DMS153 treated with DMSO at 0.1 percent for 48 hours (cell line): ENCODE results near the gene EAPP.
"Not testable (repeated sequence)": the region's sequence is repeated elsewhere in the genome, so short reads cannot be mapped to it uniquely, and the experiment has no call there.

ENCODE experiments used
- DNase-seq: peaks from one replicate; lab custom pipeline; 2025; ENCODE audit not compliant: unreplicated experiment; lab: John Stamatoyannopoulos, UW

Gene EAPP

GRCh38 chr14:34538871-34539406 lies 562 bp downstream of the EAPP start:
- DNase-seq = no peak

GRCh38 chr14:34538096-34538495 lies 1.4 kb downstream of the EAPP start:
- DNase-seq = not testable (repeated sequence)

GRCh38 chr14:34537677-34538009 lies 1.9 kb downstream of the EAPP start:
- no peak for DNase-seq

- DNase-seq = no peak
Measured at GRCh38 chr14:34536951-34537676, 2.4 kb downstream of the EAPP start.

- DNase-seq = no peak
Measured at GRCh38 chr14:34527591-34527990, 11.9 kb downstream of the EAPP start.

GRCh38 chr14:34524216-34524615 lies 15.3 kb downstream of the EAPP start:
- not testable (repeated sequence) for DNase-seq

- no peak for DNase-seq
Measured at GRCh38 chr14:34522496-34522895, 17.0 kb downstream of the EAPP start.

GRCh38 chr14:34521071-34521470 lies 18.4 kb downstream of the EAPP start:
- DNase-seq = not testable (repeated sequence)

GRCh38 chr14:34520304-34520970 lies 19.1 kb downstream of the EAPP start:
- not testable (repeated sequence) for DNase-seq

- no peak for DNase-seq
Measured at GRCh38 chr14:34507884-34508283, 31.6 kb downstream of the EAPP start.

- DNase-seq = no peak
Measured at GRCh38 chr14:34507459-34507858, 32.0 kb downstream of the EAPP start.

GRCh38 chr14:34505124-34505491 lies 34.4 kb downstream of the EAPP start:
- DNase-seq = not testable (repeated sequence)

GRCh38 chr14:34504027-34504426 lies 35.5 kb downstream of the EAPP start:
- not testable (repeated sequence) for DNase-seq

- DNase-seq = no peak
Measured at GRCh38 chr14:34502545-34503225, 36.8 kb downstream of the EAPP start.

- no peak for DNase-seq
Measured at GRCh38 chr14:34502001-34502400, 37.5 kb downstream of the EAPP start.

GRCh38 chr14:34501004-34501580 lies 38.4 kb downstream of the EAPP start:
- no peak for DNase-seq

GRCh38 chr14:34498684-34499412 lies 40.7 kb downstream of the EAPP start:
- DNase-seq = peak; percentile 42

- DNase-seq = no peak
Measured at GRCh38 chr14:34496679-34497513, 42.6 kb downstream of the EAPP start.

- no peak for DNase-seq
Measured at GRCh38 chr14:34496007-34496678, 43.4 kb downstream of the EAPP start.
